ENCODE measurements around the gene SSBP2.

The SSBP2 gene

GRCh38 chr5:81751009-81751835, at the start of gene SSBP2:
Gene SSBP2, minus strand, starts transcription at chr5:81751097. Its CDS starts 55 bp downstream, at chr5:81751042.
- Histone ChIP-seq H3K9me3 (ENCODE audit: control insufficient read depth, insufficient read depth, low read length) (no peaks in the 10 kb centered on the region), H3K27me3 (ENCODE audit: control insufficient read depth, insufficient read depth, low read length) (peaks cover 5% of the 10 kb centered on the region), H3K4me1 (ENCODE audit: control insufficient read depth, insufficient read depth, low read length) (peaks cover 32% of the 10 kb centered on the region), H3K9ac (ENCODE audit: low read depth, low read length) (peak within 1 kb of the TSS; percentile 27), H3K36me3 (ENCODE audit: control insufficient read depth, insufficient read depth, low read length) (no peaks in the 10 kb centered on the region), H3K4me3 (ENCODE audit: low read depth, low read length) (peak within 1 kb of the TSS; percentile 85)

DNA sequence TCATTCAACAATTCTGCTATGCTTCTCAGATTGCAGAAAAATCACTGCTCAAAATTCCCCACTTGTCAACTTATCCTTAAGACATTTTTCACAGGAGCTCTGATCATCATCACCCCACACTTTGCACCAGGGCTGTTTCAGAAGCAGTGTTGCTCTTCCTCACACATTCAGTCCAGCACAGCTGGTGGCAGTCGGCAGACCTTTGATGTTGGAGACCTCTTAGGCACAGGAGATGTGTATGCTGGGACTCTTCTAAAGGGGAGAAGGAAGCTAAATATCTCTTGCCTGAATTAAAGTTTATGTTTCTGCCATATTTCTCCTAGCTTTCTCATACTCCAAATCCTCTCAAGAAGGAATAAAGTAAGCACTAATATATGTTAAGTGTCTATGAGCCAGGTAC, 44.8 kb upstream of the SSBP2 start:
- H3K9me3 ChIP-seq (ENCODE audit: control insufficient read depth, insufficient read depth, low read length) = no peaks in the 10 kb centered on the region
- H3K27me3 ChIP-seq (ENCODE audit: control insufficient read depth, insufficient read depth, low read length) = no peaks in the 10 kb centered on the region

GRCh38 chr5:81794226-81794625, 43.3 kb upstream of the SSBP2 start:
- Histone ChIP-seq H3K9ac (ENCODE audit: low read depth, low read length) (no peak overlapping the region), H3K36me3 (ENCODE audit: control insufficient read depth, insufficient read depth, low read length) (no peaks in the 10 kb centered on the region), H3K27me3 (ENCODE audit: control insufficient read depth, insufficient read depth, low read length) (no peaks in the 10 kb centered on the region), H3K9me3 (ENCODE audit: control insufficient read depth, insufficient read depth, low read length) (no peaks in the 10 kb centered on the region), H3K4me3 (ENCODE audit: low read depth, low read length) (no peak overlapping the region), H3K4me1 (ENCODE audit: control insufficient read depth, insufficient read depth, low read length) (peaks cover 3% of the 10 kb centered on the region)

More for the DNA sequence above, 44.8 kb upstream of the SSBP2 start:
- Histone ChIP-seq H3K4me1 (ENCODE audit: control insufficient read depth, insufficient read depth, low read length) (peaks cover 3% of the 10 kb centered on the region), H3K9ac (ENCODE audit: low read depth, low read length) (no peak overlapping the region), H3K4me3 (ENCODE audit: low read depth, low read length) (no peak overlapping the region), H3K36me3 (ENCODE audit: control insufficient read depth, insufficient read depth, low read length) (no peaks in the 10 kb centered on the region)

DNA sequence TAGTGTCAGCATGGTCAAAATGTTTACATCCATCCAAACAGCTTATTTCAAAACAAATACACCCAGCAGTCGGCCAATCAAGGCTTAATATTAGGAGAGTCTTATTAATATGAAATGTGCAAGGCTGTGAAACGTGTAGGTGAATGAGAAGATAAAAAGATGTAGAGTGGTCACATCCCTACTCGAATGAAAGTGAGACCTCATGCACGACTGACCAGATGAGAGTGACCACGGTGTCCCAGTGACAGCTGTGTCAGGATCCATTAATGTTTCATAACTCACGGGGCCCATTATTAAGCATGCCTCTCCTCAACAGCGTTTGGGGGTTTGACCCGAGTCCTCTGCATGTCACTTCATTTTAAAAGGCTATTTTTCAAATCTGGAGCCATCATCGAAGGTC, 39.4 kb upstream of the SSBP2 start:
- H3K4me1 ChIP-seq (ENCODE audit: control insufficient read depth, insufficient read depth, low read length) = peaks cover 14% of the 10 kb centered on the region
- H3K27me3 ChIP-seq (ENCODE audit: control insufficient read depth, insufficient read depth, low read length) = no peaks in the 10 kb centered on the region
- no peaks in the 10 kb centered on the region for H3K9me3 ChIP-seq (ENCODE audit: control insufficient read depth, insufficient read depth, low read length)
- H3K9ac ChIP-seq (ENCODE audit: low read depth, low read length) = no peak overlapping the region
- H3K4me3 ChIP-seq (ENCODE audit: low read depth, low read length) = no peak overlapping the region
- no peaks in the 10 kb centered on the region for H3K36me3 ChIP-seq (ENCODE audit: control insufficient read depth, insufficient read depth, low read length)

DNA sequence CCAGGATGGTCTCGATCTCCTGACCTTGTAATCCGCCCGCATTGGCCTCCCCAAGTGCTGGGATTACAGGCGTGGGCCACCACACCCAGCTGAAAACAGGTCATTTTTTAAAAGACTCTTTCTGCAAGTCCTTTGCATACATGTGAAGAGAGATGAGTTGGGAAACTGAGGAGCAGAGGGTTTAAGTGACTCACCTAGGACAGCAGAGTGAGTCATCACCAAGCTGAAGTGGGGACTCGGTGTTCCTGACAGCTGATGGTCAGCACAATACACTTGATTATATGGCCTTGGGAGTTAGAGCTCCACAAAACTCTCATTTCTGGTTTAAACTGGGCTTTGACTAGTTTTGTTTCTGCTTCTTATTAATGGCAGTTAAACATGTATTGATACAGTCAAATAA, 38.1 kb upstream of the SSBP2 start:
- no peaks in the 10 kb centered on the region for H3K36me3 ChIP-seq (ENCODE audit: control insufficient read depth, insufficient read depth, low read length)
- no peaks in the 10 kb centered on the region for H3K27me3 ChIP-seq (ENCODE audit: control insufficient read depth, insufficient read depth, low read length)
- H3K9me3 ChIP-seq (ENCODE audit: control insufficient read depth, insufficient read depth, low read length) = no peaks in the 10 kb centered on the region
- peaks cover 14% of the 10 kb centered on the region for H3K4me1 ChIP-seq (ENCODE audit: control insufficient read depth, insufficient read depth, low read length)
- H3K9ac ChIP-seq (ENCODE audit: low read depth, low read length) = no peak overlapping the region
- no peak overlapping the region for H3K4me3 ChIP-seq (ENCODE audit: low read depth, low read length)

GRCh38 chr5:81788329-81788728, 37.4 kb upstream of the SSBP2 start:
- Histone ChIP-seq H3K4me1 (ENCODE audit: control insufficient read depth, insufficient read depth, low read length) (peaks cover 14% of the 10 kb centered on the region), H3K9ac (ENCODE audit: low read depth, low read length) (no peak overlapping the region)

DNA sequence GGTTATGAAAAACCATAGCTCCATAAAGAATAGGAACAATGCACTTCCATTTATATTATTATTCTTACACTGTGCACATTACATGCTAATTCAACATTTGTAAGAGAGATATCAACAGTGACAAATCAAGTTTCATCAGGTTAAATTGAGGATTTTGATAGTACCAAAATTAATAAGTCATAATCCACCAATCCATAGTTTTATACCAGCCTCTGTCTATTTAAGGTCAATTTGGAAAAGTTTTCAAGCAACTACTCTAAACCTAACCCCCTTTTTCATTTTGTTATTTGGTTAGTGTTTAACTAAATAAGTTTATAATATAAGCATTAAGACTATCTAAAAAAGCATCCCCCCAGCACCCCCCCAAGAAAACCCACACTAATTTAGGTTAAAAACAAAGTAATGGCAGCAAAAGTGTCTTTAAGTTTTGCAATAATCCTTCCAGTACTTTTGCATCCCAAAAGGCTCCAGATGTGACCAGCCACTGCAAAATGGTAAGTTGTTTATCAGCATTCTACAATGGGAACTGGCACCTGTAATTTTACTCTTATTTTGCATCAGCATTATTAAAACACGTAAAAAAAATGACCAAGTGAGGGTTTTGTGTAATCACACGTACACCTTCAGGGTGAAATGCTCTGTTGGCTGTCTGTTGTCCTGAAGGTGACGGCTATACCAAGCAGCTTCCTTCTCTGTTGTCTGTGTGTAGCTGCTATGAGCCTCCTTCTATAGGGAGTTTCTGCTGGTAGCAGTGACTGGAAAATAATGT, 36.8 kb upstream of the SSBP2 start:
- Histone ChIP-seq H3K9ac (ENCODE audit: low read depth, low read length) (no peak overlapping the region), H3K4me3 (ENCODE audit: low read depth, low read length) (no peak overlapping the region), H3K36me3 (ENCODE audit: control insufficient read depth, insufficient read depth, low read length) (no peaks in the 10 kb centered on the region), H3K9me3 (ENCODE audit: control insufficient read depth, insufficient read depth, low read length) (no peaks in the 10 kb centered on the region), H3K4me1 (ENCODE audit: control insufficient read depth, insufficient read depth, low read length) (peaks cover 14% of the 10 kb centered on the region), H3K27me3 (ENCODE audit: control insufficient read depth, insufficient read depth, low read length) (no peaks in the 10 kb centered on the region)

More at GRCh38 chr5:81788329-81788728, 37.4 kb upstream of the SSBP2 start:
- Histone ChIP-seq H3K36me3 (ENCODE audit: control insufficient read depth, insufficient read depth, low read length) (no peaks in the 10 kb centered on the region), H3K27me3 (ENCODE audit: control insufficient read depth, insufficient read depth, low read length) (no peaks in the 10 kb centered on the region), H3K4me3 (ENCODE audit: low read depth, low read length) (no peak overlapping the region), H3K9me3 (ENCODE audit: control insufficient read depth, insufficient read depth, low read length) (no peaks in the 10 kb centered on the region)

GRCh38 chr5:81786991-81787390, 36.1 kb upstream of the SSBP2 start:
- no peaks in the 10 kb centered on the region for H3K36me3 ChIP-seq (ENCODE audit: control insufficient read depth, insufficient read depth, low read length)
- no peak overlapping the region for H3K4me3 ChIP-seq (ENCODE audit: low read depth, low read length)
- H3K9ac ChIP-seq (ENCODE audit: low read depth, low read length) = no peak overlapping the region
- no peaks in the 10 kb centered on the region for H3K27me3 ChIP-seq (ENCODE audit: control insufficient read depth, insufficient read depth, low read length)
- H3K9me3 ChIP-seq (ENCODE audit: control insufficient read depth, insufficient read depth, low read length) = no peaks in the 10 kb centered on the region
- peaks cover 14% of the 10 kb centered on the region for H3K4me1 ChIP-seq (ENCODE audit: control insufficient read depth, insufficient read depth, low read length)

DNA sequence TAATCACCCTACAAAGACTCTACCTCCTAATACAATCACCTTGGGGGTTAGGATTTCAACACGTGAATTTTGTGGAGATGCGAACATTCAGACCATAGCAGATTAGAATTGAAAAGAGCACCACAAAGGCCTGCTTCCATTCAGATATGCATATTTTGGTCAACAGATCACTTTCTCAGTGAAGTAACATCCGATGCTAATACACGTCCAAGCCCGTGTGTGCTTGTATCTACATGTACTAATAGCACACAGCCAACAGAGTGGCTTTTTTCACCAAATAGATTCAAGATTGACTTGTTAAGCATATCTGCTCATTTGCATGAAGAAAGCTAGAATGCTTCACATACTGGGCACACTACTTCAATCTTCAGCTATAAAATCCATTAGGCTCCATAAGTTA, 35.6 kb upstream of the SSBP2 start:
- no peak overlapping the region for H3K4me3 ChIP-seq (ENCODE audit: low read depth, low read length)
- H3K4me1 ChIP-seq (ENCODE audit: control insufficient read depth, insufficient read depth, low read length) = peaks cover 14% of the 10 kb centered on the region
- no peaks in the 10 kb centered on the region for H3K9me3 ChIP-seq (ENCODE audit: control insufficient read depth, insufficient read depth, low read length)
- H3K9ac ChIP-seq (ENCODE audit: low read depth, low read length) = no peak overlapping the region
- no peaks in the 10 kb centered on the region for H3K36me3 ChIP-seq (ENCODE audit: control insufficient read depth, insufficient read depth, low read length)
- no peaks in the 10 kb centered on the region for H3K27me3 ChIP-seq (ENCODE audit: control insufficient read depth, insufficient read depth, low read length)

DNA sequence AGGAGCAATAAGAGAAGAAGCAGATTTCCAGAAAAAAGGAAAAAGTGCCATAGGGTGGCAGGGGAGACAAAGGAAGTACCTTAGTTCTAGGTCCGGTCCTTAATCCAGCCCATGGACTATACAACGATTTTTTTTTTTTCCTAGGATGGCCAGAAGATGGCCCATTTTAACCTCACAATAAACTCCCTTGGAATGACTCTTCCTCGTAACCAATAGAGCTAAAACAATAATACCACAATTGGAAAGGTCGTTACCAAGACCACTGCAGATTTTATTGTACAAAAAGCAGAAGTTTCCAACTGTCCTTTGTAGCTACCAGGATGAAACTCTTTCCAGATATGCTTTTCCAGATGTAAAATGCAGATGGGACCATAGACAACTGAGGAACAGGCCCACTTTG, 34.4 kb upstream of the SSBP2 start:
- Histone ChIP-seq H3K4me1 (ENCODE audit: control insufficient read depth, insufficient read depth, low read length) (peaks cover 14% of the 10 kb centered on the region), H3K27me3 (ENCODE audit: control insufficient read depth, insufficient read depth, low read length) (no peaks in the 10 kb centered on the region), H3K9ac (ENCODE audit: low read depth, low read length) (no peak overlapping the region), H3K9me3 (ENCODE audit: control insufficient read depth, insufficient read depth, low read length) (no peaks in the 10 kb centered on the region), H3K36me3 (ENCODE audit: control insufficient read depth, insufficient read depth, low read length) (no peaks in the 10 kb centered on the region), H3K4me3 (ENCODE audit: low read depth, low read length) (no peak overlapping the region)

DNA sequence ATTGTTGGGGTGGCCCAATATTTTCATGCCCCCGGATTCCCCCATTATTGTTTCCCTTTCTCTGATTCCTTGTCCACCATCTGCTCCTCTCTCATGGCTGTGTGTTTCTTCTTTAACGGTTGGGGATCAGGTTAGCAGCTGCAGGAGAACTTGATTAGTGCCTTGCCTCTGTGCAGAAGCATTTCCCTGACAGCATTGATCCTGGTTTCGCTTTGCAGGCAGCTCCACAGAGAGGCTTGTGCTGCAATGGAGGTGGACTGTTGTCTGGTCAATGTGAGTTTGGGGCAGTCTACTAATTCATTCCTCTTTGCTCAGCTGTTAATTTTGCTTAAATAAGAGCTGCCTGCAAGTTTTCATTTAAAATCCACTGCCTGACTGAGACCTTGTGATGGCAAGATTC, 32.5 kb upstream of the SSBP2 start:
- Histone ChIP-seq H3K9me3 (ENCODE audit: control insufficient read depth, insufficient read depth, low read length) (no peaks in the 10 kb centered on the region), H3K27me3 (ENCODE audit: control insufficient read depth, insufficient read depth, low read length) (no peaks in the 10 kb centered on the region), H3K4me1 (ENCODE audit: control insufficient read depth, insufficient read depth, low read length) (peaks cover 13% of the 10 kb centered on the region), H3K4me3 (ENCODE audit: low read depth, low read length) (no peak overlapping the region), H3K36me3 (ENCODE audit: control insufficient read depth, insufficient read depth, low read length) (no peaks in the 10 kb centered on the region), H3K9ac (ENCODE audit: low read depth, low read length) (no peak overlapping the region)

GRCh38 chr5:81782811-81783210, 31.9 kb upstream of the SSBP2 start:
- peaks cover 7% of the 10 kb centered on the region for H3K4me1 ChIP-seq (ENCODE audit: control insufficient read depth, insufficient read depth, low read length)
- H3K27me3 ChIP-seq (ENCODE audit: control insufficient read depth, insufficient read depth, low read length) = no peaks in the 10 kb centered on the region
- no peak overlapping the region for H3K9ac ChIP-seq (ENCODE audit: low read depth, low read length)
- H3K9me3 ChIP-seq (ENCODE audit: control insufficient read depth, insufficient read depth, low read length) = no peaks in the 10 kb centered on the region
- H3K4me3 ChIP-seq (ENCODE audit: low read depth, low read length) = no peak overlapping the region
- no peaks in the 10 kb centered on the region for H3K36me3 ChIP-seq (ENCODE audit: control insufficient read depth, insufficient read depth, low read length)

Data from iPS-15b (cell line).